ENCODE data around the gene P2RX2.

P2RX2 gene

DNA sequence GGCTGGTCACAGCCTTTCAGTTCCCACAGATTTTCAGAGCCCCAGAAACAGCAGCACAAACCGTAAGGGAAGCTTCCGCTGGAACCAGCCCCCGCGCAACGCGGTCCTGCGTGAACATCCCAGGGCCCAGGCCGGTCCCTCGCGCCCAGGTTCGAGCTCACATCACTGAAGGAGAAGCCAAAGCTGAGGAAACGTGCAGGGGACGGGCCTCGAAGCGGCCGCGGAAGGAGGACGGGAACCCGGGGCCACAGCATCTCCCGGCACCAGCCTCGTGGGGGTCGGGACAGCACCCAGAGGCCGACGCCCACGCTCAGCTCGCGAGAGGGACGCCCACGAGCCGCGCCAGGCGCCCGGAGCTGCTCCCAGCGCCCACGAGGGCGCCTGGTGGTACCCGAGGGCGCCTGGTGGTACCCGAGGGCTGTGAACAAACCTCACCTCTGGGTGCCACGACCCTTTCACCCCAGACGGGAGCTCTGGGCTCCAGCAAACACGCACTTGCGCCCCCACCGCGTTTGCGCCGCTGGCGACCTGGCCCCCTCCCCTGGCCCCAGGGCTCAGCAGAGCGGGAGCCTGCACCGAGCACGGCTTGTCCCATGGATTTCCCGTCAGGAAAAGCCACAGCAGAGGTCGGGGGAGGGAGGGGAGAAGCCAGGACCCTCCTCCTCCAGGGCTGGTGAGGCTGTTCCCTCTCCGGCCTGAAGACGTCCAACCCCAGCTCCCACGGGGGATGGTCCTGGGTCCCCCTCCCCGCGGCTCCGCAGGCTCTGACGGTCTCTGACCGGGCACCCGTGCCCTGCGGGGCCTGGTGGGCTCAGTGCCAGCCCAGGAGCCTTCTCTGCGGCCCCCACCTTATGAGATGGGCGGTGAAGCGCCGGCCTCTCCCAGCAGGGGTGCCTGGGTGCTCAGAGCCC lies 15.1 kb upstream of the P2RX2 start:
- no peak for DNase-seq (ENCODE audit: low spot score)

DNA sequence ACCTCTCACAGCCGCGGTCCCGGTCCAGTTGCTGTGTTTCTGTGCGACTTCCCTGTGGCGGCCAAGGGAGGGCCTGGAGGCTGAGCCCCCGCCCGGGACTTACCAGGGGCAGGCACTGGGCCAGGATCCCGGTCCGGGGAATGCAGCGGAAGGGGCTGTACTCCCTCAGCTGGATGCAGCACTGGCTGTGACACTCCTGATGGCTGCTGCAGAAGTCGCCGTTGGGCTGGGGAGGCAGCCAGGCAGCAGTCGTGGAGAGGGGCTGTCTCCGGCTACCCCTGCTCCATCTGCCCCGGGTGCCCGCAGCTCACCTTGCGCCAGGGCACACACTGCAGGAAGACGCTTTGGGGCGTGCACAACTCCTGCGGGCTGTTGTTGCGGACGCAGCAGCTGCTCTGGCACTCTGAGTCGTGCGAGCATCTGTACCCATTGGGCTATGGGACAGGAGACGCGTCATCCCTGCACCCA lies 14.4 kb upstream of the P2RX2 start:
- no peak for DNase-seq (ENCODE audit: low spot score)

DNA sequence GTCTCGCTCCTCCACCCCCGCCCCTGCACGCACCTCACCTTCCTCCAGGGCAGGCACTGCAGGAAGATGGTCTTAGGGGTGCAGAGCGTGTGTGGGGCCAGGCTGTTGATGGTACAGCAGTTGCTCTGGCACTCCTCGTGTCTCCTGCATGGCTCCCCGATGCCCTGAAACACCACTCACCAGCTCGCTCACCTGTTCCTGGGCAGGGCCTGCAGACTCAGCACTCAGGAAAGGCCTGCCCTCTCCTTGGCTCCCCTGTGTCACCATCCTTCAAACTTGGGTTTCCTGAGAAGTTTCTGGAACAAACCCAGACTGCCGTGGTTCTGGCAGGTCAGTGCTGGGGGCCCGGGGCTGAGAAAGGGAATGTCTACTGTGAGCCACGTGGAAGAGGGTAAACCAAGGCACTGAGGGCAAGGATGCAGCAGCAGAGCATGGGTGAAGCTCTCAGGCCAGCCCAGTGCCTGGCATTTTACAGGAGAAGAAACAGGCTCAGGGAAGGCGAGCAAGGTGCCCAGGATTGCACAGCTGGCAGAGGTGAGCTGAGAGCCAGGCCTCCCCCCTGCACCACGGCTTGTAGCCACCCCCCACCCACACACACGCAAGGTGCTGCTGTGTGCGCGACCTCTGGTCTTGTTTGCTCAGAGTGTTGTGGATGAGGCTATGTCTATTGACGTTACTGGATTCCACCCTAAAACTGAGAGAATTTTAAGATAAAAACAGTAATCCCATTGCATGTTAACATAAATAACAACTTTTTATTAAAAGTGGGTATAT lies 13.7 kb upstream of the P2RX2 start:
- DNase-seq (ENCODE audit: low spot score): no peak

DNA sequence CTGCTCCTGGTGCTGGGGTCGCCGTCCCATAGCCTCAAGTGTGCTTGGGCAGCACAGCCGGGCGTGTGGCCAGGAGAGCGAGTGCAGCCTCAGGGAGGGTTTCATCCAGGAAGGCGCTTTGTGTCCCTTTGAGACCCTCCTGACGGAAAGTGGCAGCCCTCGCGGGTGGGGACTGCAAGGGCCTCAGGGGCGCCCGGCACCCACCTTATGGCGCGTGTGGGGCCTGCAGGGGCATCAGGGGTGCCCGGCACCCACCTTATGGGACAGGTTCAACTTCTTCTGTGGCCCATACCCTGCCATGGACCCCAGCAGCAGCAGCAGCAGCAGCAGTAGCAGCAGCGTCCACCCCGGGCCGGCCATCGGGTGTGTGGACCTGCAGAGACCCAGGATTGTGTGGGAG lies 12.7 kb upstream of the P2RX2 start:
- DNase-seq (ENCODE audit: low spot score): no peak

DNA sequence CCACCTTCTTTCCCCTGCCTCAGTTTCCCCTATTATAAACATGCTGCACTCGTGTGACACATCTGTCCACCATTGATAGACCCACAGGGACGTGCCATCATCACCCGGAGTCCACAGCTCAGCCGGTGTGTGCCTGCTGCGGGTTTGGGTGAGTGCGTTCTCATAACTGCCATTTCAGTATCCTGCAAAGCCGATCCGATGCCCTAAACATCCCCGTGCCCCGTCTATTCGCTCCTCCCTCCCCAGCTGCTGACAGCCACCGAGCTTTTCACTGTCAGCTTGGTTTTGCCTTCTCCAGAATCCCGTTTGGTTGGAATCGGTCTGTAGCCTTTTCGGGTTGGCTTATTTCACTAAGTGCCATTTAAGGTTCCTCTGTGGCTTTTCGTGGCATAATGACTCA lies 12.1 kb upstream of the P2RX2 start:
- DNase-seq (ENCODE audit: low spot score): no peak

DNA sequence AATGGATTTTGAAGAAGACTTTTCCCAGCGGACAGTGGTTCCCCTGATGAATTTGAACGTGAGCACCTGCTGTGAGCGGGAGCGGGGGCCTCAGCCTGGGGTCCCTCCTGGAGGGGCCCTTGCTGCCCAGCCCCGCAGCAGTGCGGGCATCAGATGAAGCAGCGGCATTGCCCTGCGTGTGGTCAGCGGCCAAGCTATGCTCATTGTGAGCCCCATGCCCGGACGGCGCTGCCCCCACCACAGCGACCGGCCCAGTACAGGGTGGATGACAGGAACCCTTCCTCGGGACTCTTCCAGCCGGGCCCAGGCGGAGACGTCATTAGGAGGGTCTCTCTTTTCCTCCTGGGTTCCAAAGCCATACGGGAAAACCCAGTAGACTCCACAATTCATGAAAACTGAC lies 11.6 kb upstream of the P2RX2 start:
- no peak for DNase-seq (ENCODE audit: low spot score)

DNA sequence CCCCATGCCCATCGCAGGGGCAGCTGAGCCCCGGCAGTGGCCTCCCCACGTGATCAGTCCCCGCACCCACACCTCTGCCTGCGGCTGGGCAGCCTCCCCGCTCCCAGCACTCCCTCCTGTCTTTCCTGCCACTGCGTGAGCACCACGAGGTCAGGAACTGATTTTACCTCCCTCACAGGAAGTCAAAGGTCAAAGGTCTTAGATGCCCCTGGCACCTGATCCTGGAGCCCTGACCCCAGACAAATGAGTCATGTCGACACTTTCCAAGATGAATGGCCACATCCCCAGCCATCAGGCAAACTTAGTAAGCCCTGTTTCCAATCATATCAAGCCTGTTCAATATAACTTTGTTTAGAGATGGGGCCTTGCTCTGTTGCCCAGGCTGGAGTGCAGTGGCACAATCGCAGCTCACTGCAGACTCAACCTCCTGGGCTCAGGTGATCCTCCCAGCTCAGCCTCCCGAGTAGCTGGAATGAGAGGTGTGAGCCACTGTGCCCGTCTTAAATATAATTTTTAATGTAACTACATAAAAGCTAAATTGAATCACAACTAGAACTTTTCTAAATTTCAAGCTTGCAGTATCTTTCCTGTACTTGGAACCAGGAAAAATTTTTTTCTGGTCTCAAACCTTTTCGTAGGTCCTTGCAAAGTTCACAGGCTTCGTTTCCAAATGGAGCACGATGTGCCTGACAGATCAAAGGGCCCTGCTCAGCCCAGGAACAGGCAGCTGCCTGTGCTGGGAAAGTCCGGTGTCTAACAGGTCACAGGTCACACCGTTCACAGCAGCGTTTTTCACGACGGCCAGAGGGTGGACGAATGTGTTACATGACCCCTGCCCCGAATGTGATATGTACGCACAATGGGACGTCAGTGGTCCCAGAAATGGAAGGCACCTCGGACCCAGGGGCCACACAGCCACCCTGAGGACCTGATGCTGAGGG lies 10.1 kb upstream of the P2RX2 start:
- no peak for DNase-seq (ENCODE audit: low spot score)

DNA sequence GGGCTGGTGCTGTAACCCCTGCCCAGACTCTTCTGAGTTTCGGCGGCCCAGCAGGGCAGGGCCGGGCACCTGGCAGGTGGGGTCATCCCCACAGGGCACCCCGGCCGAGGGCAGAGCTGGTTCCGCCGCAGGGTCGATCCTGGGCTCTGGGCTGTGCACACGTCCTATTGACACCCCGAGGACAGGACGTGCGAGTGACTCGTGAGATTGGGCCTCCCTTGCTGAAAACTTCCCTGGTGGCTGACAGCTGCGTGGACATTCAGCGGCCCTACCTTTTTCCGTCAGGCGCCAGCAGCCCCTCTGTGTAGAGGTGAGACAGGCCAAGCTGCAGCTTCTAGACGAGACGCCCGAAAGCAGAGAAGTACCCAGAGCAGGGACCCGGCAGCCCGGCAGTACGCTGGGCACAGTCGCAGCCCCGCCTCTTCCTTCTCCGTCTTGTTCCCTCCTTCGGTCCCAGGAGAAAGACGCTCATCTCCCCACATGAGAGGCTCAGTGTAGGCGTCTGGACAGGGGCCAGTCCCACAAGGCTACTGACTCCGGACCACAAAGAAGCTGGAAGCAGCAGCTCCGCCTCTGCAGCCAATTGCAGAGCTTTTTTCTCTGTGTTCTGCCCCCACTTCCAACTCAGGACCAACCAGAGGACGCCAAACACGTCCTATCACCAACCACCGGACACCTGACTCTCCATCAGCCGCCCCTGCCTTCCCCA lies 8.4 kb upstream of the P2RX2 start, which contains the start of gene LRCOL1:
Gene LRCOL1 (minus strand): TSS at position 532 of the 709 bp plus-strand sequence. CDS start 4,331 bp downstream, outside the sequence.
- no peak for DNase-seq (ENCODE audit: low spot score)

DNA sequence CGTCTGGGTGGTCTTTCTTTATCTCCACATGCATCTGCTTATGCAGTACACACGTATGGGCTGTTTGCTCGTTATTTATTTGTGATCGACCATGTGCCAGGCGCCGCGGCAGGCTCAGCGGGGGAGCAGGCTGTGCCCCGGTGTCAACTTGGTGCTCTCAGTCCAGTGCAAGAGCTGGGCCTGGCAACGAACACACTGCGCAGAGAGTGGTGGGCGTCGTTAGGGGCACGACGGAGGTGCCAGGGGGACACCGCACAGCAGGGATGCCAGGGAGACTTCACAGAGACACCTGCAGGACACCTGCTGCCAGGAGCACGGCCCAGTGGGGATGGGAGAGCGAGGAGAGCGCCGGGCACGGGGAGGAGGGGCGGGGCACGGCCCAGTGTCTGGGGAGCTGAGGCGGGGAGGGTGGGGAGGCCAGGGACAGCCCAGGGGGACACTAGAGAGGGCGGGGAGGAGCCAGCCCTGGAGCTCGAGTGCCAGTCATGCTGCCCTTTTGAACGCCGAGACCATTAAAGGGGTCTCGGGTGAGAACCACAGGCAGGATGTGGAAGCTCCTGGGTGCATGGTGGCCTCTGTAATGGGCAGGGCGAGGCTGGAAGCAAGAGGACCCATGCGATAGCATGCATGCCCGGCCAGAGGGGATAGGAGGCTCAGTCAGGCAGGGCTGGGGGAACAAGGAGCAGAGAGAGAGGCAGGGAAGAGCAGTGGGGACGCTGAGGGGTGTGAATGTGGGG lies 7.5 kb upstream of the P2RX2 start:
- DNase-seq (ENCODE audit: low spot score): no peak

DNA sequence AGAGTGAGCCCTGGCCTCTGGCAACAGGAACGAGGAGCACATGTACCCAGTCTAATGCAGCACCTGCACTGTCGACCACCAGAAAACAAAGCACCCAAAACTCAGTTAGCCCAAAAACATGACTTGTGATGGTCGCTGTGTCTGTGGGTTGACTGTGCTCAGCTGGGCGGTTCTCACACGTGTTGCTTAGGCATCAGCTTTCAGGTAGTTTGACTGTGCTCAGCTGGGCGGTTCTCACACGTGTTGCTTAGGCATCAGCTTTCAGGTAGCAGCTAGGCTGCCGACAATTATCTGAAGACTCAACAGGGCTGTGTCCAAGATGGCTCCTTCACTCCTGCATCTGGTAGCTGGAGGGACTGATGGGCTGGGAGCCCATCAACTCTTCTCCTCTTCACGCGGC lies 7.0 kb upstream of the P2RX2 start:
- no peak for DNase-seq (ENCODE audit: low spot score)

DNA sequence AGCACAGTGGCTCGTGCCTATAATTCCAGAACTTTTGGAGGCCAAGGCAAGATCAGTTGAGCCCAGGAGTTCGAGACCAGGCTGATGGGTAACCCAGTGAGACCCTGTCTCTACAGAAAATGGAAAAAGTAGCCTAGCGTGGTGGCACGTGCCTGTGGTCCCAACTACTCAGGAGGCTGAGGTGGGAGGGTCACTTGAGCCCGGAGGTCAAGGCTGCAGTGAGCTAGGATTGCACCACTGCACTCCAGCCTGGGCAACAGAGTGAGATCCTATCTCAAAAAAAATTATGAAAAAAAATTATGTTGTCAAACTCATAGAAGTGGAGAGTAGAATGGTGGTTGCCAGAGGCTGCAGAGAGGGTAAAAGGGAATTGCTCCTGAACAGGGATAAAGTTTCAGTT lies 4.5 kb upstream of the P2RX2 start:
- no peak for DNase-seq (ENCODE audit: low spot score)

DNA sequence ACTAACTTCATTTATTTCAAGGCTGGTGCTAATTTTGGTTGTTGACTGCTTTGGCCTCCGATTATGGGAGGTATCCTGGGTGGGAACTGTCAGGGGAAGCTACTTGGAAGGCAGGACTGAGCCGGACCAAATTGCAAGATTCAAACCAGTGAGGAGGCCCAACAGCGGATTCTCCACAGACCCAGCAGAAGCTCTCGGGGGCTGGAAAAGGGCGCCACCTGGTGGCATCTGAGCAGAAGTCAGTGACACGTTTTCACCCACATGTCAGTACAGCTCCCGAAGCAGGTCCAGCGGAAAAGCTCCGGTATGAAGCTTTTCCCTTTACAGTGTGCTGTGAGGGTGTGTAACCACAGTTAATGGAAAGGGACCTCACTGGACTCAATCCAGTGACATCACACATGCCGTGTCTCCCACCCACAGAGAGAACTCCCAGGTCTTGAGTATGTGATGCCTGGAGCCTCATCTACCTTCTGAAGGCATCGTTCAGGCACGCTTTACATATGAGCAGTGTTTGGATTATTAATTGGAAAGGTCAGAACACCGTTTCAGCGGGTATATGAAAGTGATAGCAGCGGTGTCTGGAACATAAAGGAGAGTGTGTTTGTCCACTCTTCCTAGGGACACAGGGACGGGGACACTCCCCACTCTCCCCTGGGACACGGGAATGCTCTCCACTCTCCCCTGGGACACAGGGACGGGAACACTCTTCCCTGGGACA lies 3.6 kb upstream of the P2RX2 start:
- peak; percentile 81 for DNase-seq (ENCODE audit: low spot score)

DNA sequence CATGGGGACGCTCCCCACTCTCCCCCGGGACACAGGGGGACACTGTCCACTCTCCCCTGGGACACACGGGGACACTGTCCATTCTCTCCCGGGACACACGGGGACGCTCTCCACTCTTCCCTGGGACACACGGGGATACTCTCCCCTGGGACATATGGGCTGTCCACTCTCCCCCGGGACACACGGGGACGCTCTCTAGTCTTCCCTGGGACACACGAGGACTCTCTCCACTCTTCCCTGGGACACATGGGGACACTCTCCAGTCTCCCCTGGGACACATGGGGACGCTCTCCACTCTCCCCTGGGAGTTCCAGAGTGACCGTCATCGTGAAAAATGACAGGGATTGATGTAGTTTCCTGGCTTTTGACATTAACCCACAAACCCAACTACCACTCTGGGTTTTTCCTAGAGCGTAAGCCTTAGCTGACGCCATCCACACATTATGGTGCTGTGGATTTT lies 3.0 kb upstream of the P2RX2 start:
- DNase-seq (ENCODE audit: low spot score): no peak

DNA sequence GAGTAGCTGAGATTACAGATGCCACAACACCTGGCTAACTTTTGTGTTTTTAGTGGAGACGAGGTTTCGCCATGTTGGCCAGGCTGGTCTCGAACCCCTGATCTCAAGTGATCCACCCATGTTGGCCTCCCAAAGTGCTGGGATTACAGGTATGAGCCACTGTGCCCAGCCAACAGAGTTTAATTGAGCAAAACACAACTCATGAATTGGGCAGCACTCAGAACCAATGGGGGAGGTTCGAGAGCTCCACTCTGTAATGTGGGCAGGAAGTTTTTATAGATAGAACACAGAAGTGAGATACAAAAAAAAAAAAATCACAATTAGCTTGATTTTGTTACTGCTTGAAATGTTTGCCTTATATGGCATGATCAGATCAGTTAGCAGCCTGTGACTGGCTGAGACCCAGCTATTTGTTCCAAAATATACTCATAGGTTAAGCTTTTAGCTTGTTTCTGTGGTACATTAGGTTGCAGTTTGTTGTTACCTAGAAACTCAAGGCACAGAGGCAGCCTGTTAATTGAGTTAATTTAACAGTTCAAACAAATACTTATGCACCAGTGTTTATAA lies 1.4 kb upstream of the P2RX2 start:
- DNase-seq (ENCODE audit: low spot score): no peak

DNA sequence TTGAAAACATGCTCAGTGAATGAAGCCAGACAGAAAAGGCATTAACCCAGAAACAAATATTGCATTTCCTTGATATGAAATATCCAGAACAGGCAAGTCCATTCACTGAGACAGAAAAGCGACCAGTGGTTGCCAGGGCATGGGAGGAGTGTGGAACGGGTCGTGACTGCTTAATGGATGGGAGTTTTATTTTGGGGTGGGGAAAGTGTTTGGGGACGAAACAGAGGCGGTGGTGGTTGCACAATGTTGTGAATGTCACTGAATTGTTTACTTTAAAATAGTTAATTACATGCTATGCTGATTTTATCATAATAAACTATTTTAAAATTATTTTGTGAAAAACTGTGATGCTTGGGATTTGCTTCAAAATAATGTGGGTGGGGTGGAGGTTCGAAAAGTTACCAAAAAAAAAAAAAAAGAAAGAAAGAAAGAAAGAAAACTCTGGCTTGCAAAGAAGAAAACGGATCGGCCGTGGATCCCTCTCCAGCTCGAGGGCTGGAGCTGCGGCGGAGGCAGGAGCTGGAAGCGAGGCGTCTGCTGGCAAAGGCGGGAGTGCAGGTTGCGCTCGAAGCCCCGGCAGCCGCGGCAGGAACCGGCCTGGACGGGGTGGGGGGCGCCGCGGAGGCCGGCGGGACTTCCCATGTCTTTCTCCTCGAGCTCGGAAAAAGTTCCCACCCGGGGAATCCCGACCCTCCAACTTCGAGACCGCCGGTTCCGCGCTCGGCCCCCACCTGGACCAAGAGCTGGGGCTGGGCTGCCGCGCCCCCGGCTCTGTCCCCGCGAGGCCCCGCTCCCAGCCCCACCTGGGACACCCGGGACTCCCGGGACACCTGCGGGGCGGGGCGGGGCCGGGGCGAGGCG lies 524 bp upstream of the P2RX2 start:
- no peak for DNase-seq (ENCODE audit: low spot score)

DNA sequence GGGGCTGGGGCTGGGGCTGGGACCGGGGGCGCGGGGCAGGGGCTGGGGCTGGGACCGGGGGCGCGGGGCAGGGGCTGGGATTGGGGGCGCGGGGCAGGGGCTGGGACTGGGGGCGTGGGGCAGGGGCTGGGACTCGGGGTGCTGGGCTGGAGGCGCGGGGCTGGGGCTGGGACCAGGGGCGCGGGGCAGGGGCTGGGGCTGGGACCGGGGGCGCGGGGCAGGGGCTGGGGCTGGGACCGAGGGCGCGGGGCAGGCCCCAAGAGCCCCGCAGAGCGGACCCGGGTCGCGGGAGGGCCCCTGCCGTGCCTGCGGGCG lies 452 bp downstream of the P2RX2 start:
- DNase-seq (ENCODE audit: low spot score): no peak

DNA sequence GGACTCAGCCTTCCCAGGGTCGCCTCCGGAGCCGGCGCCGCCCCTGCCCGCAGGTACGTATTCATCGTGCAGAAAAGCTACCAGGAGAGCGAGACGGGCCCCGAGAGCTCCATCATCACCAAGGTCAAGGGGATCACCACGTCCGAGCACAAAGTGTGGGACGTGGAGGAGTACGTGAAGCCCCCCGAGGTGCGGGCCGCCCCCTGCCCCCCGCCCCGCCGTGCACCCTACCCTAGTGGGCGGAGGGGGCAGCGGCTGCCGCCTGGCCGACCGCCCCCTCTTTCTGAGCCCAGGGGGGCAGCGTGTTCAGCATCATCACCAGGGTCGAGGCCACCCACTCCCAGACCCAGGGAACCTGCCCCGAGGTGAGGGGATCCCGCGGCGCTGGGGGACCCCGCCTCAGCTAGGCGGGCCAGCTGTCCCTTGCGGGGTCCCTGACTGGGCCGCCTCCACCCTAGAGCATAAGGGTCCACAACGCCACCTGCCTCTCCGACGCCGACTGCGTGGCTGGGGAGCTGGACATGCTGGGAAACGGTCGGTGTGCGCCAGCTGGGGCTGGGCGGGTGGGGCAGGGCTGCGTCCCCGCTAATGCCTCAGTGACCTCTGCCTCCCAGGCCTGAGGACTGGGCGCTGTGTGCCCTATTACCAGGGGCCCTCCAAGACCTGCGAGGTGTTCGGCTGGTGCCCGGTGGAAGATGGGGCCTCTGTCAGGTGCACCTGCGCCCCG lies 973 bp downstream of the P2RX2 start:
- no peak for DNase-seq (ENCODE audit: low spot score)
